Smooth muscle cell (in vitro differentiated cells): ENCODE measurements around the gene IFI30. TPM values are rescaled to one million over a fixed set of nuclear protein-coding genes. Genes with fewer than 3 reads are reported as not detected.

Source experiments
- DNase-seq: peaks from one replicate; lab custom pipeline; 2025; ENCODE audit not compliant: unreplicated experiment; lab: John Stamatoyannopoulos, UW
- H2AFZ ChIP-seq: fragments of 200-600 bp; sonication (generic); 2 replicates; pipeline ENCODE4 v1.6.0; 2016; ENCODE audit warnings: antibody characterized with exemption, low read depth, mild to moderate bottlenecking
- H3F3A ChIP-seq: fragments of 200-600 bp; sonication (generic); 2 replicates; pipeline ENCODE4 v1.6.0; 2017; ENCODE audit warnings: antibody characterized with exemption, low read depth
- H3K27ac ChIP-seq: fragments of 200-600 bp; sonication (generic); 2 replicates; pipeline ENCODE4 v1.5.1; 2016; ENCODE audit warnings: low read depth, mild to moderate bottlenecking
- H3K27me3 ChIP-seq: fragments of 200-600 bp; sonication (generic); 2 replicates; pipeline ENCODE4 v1.6.1; 2016; ENCODE audit warnings: low read depth, mild to moderate bottlenecking
- H3K36me3 ChIP-seq: fragments of 200-600 bp; sonication (generic); 2 replicates; pipeline ENCODE4 v1.5.1; 2016; ENCODE audit warnings: low read depth
- H3K4me1 ChIP-seq: fragments of 200-600 bp; sonication (generic); 2 replicates; pipeline ENCODE4 v1.5.1; 2016; ENCODE audit warnings: low read depth
- H3K4me2 ChIP-seq: fragments of 200-600 bp; sonication (generic); 2 replicates; pipeline ENCODE4 v1.6.0; 2016; ENCODE audit warnings: mild to moderate bottlenecking
- H3K4me3 ChIP-seq: fragments of 200-600 bp; sonication (generic); 2 replicates; pipeline ENCODE4 v1.5.1; 2016; ENCODE audit warnings: mild to moderate bottlenecking
- H3K79me2 ChIP-seq: fragments of 200-600 bp; sonication (generic); 2 replicates; pipeline ENCODE4 v1.6.0; 2016; ENCODE audit warnings: low read depth, mild to moderate bottlenecking
- H3K9ac ChIP-seq: fragments of 200-600 bp; sonication (generic); 2 replicates; pipeline ENCODE4 v1.6.0; 2016; ENCODE audit warnings: low read depth
- H3K9me3 ChIP-seq: fragments of 200-600 bp; sonication (generic); replicated peaks from 2 replicates; pipeline ENCODE4 v1.5.1; 2016; ENCODE audit warnings: low read depth
- H4K20me1 ChIP-seq: fragments of 200-600 bp; sonication (generic); 2 replicates; pipeline ENCODE4 v1.6.0; 2016; ENCODE audit warnings: low read depth
- CTCF ChIP-seq: fragments of 200-600 bp; sonication (generic); IDR thresholded peaks from 2 replicates; pipeline ENCODE4 v1.5.1; 2017; ENCODE audit warnings: borderline replicate concordance, mild to moderate bottlenecking, antibody characterized with exemption; ENCODE audit not compliant: insufficient read depth, poor library complexity, severe bottlenecking
- WGBS: methylation state at CpG from one replicate; pipeline ENCODE4 v1.1.7; 2016; ENCODE audit warnings: low lambda C conversion rate; 5-methylcytosine and 5-hydroxymethylcytosine counted together
- polyA plus RNA-seq: library from polyadenylated mRNA; unstranded; fragments of >200 nt; fragmentation: Nextera tagmentation; extraction: Ambion mirVana; gene quantifications from 2 replicates; pipeline ENCODE4 v1.2.1, GENCODE V29; 2016
- total RNA-seq: library from RNA; depleted of rRNA; stranded (reverse); fragments of >200 nt; gene quantifications from 2 replicates; pipeline ENCODE4 v1.2.3, GENCODE V29; 2014

The IFI30 gene
- total and polyA plus RNA-seq, 2 experiments from 2014 or later, result 0.87 to 2.9 TPM

DNA sequence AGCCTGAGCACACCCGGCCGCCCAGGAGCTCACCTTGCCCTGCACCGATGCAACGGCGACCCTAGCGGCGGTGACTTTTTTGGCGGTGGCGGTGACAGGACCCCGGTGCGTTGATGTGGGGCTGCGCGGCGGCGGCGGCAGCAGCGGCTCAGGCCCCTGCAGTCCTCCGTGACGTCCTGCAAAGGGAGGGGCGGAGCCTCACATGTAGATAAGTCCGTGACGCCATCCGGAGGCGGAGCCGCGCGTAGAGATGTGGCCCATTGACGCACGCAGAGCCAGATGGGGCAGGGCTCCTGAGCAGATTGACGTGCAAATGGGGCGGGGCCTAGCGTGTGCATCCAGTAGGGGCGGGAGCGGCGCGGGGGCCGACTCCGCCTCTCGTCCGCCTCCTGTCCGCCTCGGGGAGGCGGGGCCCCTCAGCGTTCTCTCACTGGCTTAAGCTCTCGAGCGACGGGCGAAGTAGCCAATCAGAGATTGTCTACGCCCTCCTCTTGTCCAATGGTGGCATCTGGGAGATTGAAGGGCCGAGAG lies 30.3 kb downstream of the IFI30 start, which contains the start of gene RAB3A:
TSS of gene RAB3A (minus strand) at position 180 of the 531 bp plus-strand sequence. CDS start 1,302 bp downstream, outside the sequence.
- H2AFZ ChIP-seq, result peak within 1 kb of the TSS; percentile 91
- peaks cover 18% of the 10 kb centered on the region for H4K20me1 ChIP-seq
- no peaks in the 10 kb centered on the region for H3K9me3 ChIP-seq
- H3K9ac ChIP-seq, result peak within 1 kb of the TSS; percentile 93
- peak; percentile 95 for DNase-seq
- peaks cover 7% of the 10 kb centered on the region for H3F3A ChIP-seq
- no peak for TF ChIP-seq CTCF
- no peaks in the 10 kb centered on the region for H3K27me3 ChIP-seq
- WGBS, result under 1% methylated on average over 38 of the region's 50 CpGs
- H3K79me2 ChIP-seq, result no peaks in the 10 kb centered on the region
- H3K4me3 ChIP-seq, result peak within 1 kb of the TSS; percentile 72
- H3K4me1 ChIP-seq, result peaks cover 18% of the 10 kb centered on the region
- peak within 1 kb of the TSS; percentile 97 for H3K27ac ChIP-seq
- H3K36me3 ChIP-seq, result no peaks in the 10 kb centered on the region
- peak within 1 kb of the TSS; percentile 91 for H3K4me2 ChIP-seq

- Histone ChIP-seq H2AFZ (peak overlapping the region; percentile 91), H3K4me3 (peak overlapping the region; percentile 72), H3F3A (peaks cover 7% of the 10 kb centered on the region), H3K9ac (peak overlapping the region; percentile 93), H3K36me3 (no peaks in the 10 kb centered on the region), H3K79me2 (no peaks in the 10 kb centered on the region), H4K20me1 (peaks cover 18% of the 10 kb centered on the region), H3K4me2 (peak overlapping the region; percentile 91), H3K27ac (peak overlapping the region; percentile 97), H3K27me3 (no peaks in the 10 kb centered on the region), H3K4me1 (peaks cover 18% of the 10 kb centered on the region), H3K9me3 (no peaks in the 10 kb centered on the region)
- peak; percentile 85 for DNase-seq
- TF ChIP-seq CTCF, result no peak
- WGBS, result 1% methylated on average over 20 of the region's 22 CpGs
These were observed 31.0 kb downstream of the IFI30 start for GRCh38 chr19:18204394-18205199.

DNA sequence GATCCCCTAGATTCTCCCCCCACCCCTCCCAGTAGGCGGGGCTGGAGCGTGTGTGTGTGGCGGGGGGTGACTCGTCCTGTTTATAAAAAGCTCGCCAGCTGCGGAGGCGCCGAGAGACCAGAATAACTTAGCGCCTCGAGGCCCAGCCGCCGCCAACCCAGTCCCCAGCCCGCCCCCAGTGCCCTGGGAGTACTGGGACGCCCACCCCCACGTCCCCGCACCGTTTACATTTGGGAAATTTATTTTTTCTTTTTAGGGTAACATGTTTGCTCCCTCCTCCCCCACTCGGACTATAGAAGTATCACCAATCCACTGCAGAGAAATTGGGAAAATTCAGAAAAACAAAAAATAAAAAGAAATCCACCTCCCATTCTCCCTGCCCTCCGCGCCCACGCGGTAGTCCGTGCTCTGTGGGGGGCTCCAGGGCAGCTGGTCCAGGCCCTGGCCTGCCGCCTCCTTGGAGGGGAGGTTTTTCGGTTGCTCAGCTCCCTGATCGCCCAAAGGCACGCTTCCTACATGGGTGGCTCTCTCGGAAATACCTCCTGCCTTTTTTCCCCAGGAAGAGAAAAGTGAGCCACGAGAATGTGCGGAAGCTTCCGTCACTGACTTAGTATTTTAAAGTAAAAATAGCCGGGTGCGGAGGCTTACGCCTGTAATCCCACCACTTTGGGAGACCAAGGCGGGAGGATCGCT lies 31.7 kb downstream of the IFI30 start:
- H3K27ac ChIP-seq, result peak overlapping the region; percentile 97
- peaks cover 18% of the 10 kb centered on the region for H3K4me1 ChIP-seq
- peak; percentile 68 for DNase-seq
- H3K36me3 ChIP-seq, result no peaks in the 10 kb centered on the region
- H3F3A ChIP-seq, result peaks cover 7% of the 10 kb centered on the region
- peak overlapping the region; percentile 91 for H3K4me2 ChIP-seq
- peak overlapping the region; percentile 72 for H3K4me3 ChIP-seq
- TF ChIP-seq CTCF, result no peak
- no peaks in the 10 kb centered on the region for H3K9me3 ChIP-seq
- WGBS, result 4% methylated on average over 32 of the region's 36 CpGs
- peak overlapping the region; percentile 91 for H2AFZ ChIP-seq
- H3K79me2 ChIP-seq, result no peaks in the 10 kb centered on the region
- peak overlapping the region; percentile 93 for H3K9ac ChIP-seq
- no peaks in the 10 kb centered on the region for H3K27me3 ChIP-seq
- H4K20me1 ChIP-seq, result peaks cover 18% of the 10 kb centered on the region
